Endothelial cell (in vitro differentiated cells): ENCODE measurements around the gene SMYD5. TPM values are rescaled to one million over a fixed set of nuclear protein-coding genes. Genes with fewer than 3 reads are reported as not detected.

Experiments used
- DNase-seq: peaks from one replicate; pipeline ENCODE4 v3.0.0; 2021; ENCODE audit warnings: low spot score
- H3K27ac Mint-ChIP-seq: one replicate; pipeline ENCODE4 v1.8.0; 2021; ENCODE audit warnings: mixed read lengths, inconsistent platforms; ENCODE audit not compliant: unreplicated experiment
- H3K27me3 Mint-ChIP-seq: one replicate; pipeline ENCODE4 v1.8.0; 2021; ENCODE audit warnings: mild to moderate bottlenecking, moderate library complexity, mixed read lengths, inconsistent platforms; ENCODE audit not compliant: unreplicated experiment
- H3K36me3 Mint-ChIP-seq: one replicate; pipeline ENCODE4 v1.8.0; 2021; ENCODE audit warnings: mild to moderate bottlenecking, low read depth, mixed read lengths, inconsistent platforms; ENCODE audit not compliant: unreplicated experiment
- H3K4me1 Mint-ChIP-seq: one replicate; pipeline ENCODE4 v1.8.0; 2021; ENCODE audit warnings: mild to moderate bottlenecking, mixed read lengths, inconsistent platforms; ENCODE audit not compliant: unreplicated experiment
- H3K4me3 Mint-ChIP-seq: one replicate; pipeline ENCODE4 v1.8.0; 2021; ENCODE audit warnings: mild to moderate bottlenecking, mixed read lengths, inconsistent platforms; ENCODE audit not compliant: unreplicated experiment
- H3K9me3 Mint-ChIP-seq: one replicate; pipeline ENCODE4 v1.8.0; 2021; ENCODE audit warnings: mixed read lengths, inconsistent platforms; ENCODE audit not compliant: unreplicated experiment
- CTCF ChIP-seq: fragments of 200-600 bp; sonication (generic); IDR thresholded peaks from one replicate; pipeline ENCODE4 v1.5.0; 2021; ENCODE audit warnings: antibody characterized with exemption; ENCODE audit not compliant: unreplicated experiment
- total RNA-seq: library from RNA; stranded (reverse); fragmentation: NEBNext Ultra II Directional; extraction: Animal tissue kit (Norgen Biotek cat#: 25700); gene quantifications from one replicate; pipeline ENCODE4 v1.2.1, GENCODE V29; 2021; ENCODE audit not compliant: unreplicated experiment

SMYD5 gene
- total RNA-seq, 1 donor from 2014 or later = 17.0 TPM

- H3K36me3 Mint-ChIP-seq = no peaks in the 10 kb centered on the region
- H3K9me3 Mint-ChIP-seq = no peaks in the 10 kb centered on the region
- no peak for DNase-seq
- H3K4me3 Mint-ChIP-seq = no peak overlapping the region
- H3K27ac Mint-ChIP-seq = no peak overlapping the region
- no peak for TF ChIP-seq CTCF
- H3K4me1 Mint-ChIP-seq = peaks cover 9% of the 10 kb centered on the region
- H3K27me3 Mint-ChIP-seq = peaks cover 19% of the 10 kb centered on the region
Observed at GRCh38 chr2:73174244-73174643, 39.8 kb upstream of the SMYD5 start.

DNA sequence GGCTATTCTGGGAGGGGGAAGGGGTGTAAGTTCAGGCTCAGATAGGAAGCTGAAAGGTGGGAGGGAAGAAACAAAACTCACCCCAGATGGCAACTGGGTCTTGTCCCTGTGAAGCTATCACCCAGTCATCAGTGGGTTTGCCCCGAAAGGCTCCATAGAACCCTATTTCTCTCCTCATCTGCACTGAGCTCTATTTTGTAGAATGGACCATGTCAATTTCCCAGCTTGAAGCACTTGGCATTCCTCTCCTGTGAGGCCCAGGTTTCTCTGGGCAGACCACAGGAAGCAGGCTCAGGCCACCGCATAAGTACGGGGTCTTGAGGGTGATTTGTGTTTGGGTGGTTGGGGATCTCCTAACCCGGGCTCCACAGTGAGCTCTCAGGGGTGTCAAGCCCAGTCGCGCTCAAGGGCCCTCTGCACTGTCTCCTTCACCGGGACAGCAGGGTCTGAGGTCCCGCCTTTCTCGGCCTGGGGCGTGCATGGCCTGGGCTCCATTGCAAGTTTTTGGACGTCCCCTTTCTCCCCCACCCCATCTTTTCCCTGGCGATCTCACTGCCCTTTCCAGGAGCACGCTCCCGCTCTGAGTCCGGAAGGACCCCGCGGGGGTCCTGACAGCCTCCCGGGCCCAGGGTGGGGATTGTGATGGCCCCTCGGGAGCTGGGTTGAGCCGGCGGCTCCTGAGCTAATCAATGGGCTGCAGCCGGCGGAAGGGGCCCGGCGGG is 38.9 kb upstream of the SMYD5 start:
- Mint-ChIP-seq H3K36me3 (no peaks in the 10 kb centered on the region), H3K4me1 (peaks cover 9% of the 10 kb centered on the region), H3K27ac (no peak overlapping the region), H3K4me3 (no peak overlapping the region), H3K9me3 (no peaks in the 10 kb centered on the region), H3K27me3 (peaks cover 18% of the 10 kb centered on the region)
- no peak for DNase-seq
- TF ChIP-seq CTCF = no peak

DNA sequence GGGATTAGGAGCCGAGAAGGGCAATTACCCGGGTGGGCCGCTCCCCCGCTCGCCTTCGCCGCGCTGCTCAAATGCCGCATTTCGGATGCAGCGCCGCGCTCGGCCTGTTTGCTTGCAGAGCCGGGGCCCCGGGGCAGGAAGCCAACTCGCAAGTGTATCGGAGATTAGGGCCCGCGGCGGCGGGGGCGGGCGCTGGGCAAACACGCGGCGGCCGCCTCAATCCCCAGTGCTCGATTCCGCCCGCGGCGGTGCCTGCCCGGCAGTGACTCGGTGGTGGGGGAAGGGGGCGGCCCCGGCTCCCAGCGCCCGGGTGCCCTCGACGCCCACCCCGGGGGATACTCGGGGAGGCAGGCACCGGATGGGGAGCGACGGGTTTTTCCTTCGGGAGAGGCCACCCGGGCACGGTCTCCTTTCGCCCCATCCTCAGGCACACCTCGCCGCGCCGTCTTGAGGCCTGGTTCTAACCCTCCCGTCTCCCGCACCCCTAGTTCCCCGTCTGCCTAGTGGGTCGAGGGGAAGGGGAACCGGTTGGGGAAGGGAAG is 38.3 kb upstream of the SMYD5 start:
- DNase-seq = peak; percentile 68
- Mint-ChIP-seq H3K27me3 (peaks cover 20% of the 10 kb centered on the region), H3K4me3 (no peak overlapping the region), H3K4me1 (peaks cover 9% of the 10 kb centered on the region), H3K27ac (no peak overlapping the region), H3K9me3 (no peaks in the 10 kb centered on the region), H3K36me3 (no peaks in the 10 kb centered on the region)
- TF ChIP-seq CTCF = no peak

DNA sequence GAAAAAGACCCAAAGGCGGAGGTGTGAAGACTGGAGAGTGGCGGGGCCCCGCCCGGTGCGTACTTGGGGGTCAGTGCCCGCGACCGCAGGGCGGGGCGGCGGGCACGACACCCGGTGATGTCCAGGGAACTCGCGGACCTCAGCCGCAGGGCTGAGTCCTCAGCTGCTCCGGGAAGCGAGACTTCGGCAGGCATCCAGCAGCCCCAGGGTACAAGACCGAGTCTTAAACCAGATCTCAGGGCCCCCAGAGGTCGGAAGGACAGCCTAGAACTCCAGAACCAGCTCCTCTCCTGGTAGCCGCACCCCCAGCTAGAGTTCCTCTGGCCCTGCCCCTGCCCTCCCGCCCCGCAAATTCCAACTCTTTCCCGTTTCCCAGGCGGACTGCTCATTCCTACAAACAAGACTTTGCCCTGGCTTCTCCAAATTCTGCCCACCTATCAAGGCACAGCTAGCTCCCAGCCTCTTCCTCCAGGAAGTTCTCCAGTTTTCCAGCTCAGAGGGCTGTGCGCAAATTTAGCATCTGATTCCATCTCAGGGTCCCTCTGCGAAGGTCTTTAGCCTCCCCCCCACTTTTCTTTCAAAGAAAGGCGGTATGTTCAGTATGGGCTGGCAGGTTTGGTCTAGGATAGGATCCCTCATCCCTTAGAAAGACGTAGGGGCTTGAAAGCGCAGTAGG is 37.7 kb upstream of the SMYD5 start:
- Mint-ChIP-seq H3K9me3 (no peaks in the 10 kb centered on the region), H3K36me3 (no peaks in the 10 kb centered on the region), H3K4me1 (peaks cover 9% of the 10 kb centered on the region), H3K27ac (no peak overlapping the region), H3K27me3 (peaks cover 22% of the 10 kb centered on the region), H3K4me3 (peak overlapping the region; percentile 89)
- DNase-seq = no peak
- no peak for TF ChIP-seq CTCF
